ENCODE measurements around the gene CECR2.

The CECR2 gene

GRCh38 chr22:17540481-17540880 is 171.2 kb downstream of the CECR2 start:
- no peak overlapping the region for H3K4me3 ChIP-seq (ENCODE audit: control insufficient read depth, low read depth, low read length)
- DNase-seq (ENCODE audit: low read depth): no peak
- TF ChIP-seq, protein P1, sequence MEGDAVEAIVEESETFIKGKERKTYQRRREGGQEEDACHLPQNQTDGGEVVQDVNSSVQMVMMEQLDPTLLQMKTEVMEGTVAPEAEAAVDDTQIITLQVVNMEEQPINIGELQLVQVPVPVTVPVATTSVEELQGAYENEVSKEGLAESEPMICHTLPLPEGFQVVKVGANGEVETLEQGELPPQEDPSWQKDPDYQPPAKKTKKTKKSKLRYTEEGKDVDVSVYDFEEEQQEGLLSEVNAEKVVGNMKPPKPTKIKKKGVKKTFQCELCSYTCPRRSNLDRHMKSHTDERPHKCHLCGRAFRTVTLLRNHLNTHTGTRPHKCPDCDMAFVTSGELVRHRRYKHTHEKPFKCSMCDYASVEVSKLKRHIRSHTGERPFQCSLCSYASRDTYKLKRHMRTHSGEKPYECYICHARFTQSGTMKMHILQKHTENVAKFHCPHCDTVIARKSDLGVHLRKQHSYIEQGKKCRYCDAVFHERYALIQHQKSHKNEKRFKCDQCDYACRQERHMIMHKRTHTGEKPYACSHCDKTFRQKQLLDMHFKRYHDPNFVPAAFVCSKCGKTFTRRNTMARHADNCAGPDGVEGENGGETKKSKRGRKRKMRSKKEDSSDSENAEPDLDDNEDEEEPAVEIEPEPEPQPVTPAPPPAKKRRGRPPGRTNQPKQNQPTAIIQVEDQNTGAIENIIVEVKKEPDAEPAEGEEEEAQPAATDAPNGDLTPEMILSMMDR (conservative IDR thresholded peaks at IDR 0.05; ENCODE audit: control insufficient read depth, insufficient read depth, low read depth, low read length): no peak

- no peak for DNase-seq (ENCODE audit: low read depth)
- no peak overlapping the region for H3K4me3 ChIP-seq (ENCODE audit: control insufficient read depth, low read depth, low read length)
- TF ChIP-seq, protein P1 (conservative IDR thresholded peaks at IDR 0.05; ENCODE audit: control insufficient read depth, insufficient read depth, low read depth, low read length): no peak
Observed at GRCh38 chr22:17541476-17541875, 172.2 kb downstream of the CECR2 start.

DNA sequence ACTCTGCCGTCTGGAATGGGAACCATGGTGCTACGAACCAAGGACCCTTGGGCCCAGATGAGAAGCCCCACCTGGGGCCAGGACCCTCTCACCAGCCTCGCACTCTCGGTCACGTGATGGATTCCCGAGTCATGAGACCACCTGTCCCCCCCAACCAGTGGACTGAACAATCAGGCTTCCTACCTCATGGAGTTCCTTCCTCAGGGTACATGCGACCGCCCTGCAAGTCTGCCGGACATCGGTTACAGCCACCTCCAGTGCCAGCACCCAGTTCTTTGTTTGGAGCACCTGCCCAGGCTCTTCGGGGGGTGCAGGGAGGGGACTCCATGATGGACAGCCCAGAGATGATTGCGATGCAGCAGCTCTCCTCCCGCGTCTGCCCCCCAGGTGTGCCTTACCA is 173.2 kb downstream of the CECR2 start:
- H3K4me3 ChIP-seq (ENCODE audit: control insufficient read depth, low read depth, low read length): no peak overlapping the region
- TF ChIP-seq, protein P1 (conservative IDR thresholded peaks at IDR 0.05; ENCODE audit: control insufficient read depth, insufficient read depth, low read depth, low read length): no peak
- DNase-seq (ENCODE audit: low read depth): no peak

DNA sequence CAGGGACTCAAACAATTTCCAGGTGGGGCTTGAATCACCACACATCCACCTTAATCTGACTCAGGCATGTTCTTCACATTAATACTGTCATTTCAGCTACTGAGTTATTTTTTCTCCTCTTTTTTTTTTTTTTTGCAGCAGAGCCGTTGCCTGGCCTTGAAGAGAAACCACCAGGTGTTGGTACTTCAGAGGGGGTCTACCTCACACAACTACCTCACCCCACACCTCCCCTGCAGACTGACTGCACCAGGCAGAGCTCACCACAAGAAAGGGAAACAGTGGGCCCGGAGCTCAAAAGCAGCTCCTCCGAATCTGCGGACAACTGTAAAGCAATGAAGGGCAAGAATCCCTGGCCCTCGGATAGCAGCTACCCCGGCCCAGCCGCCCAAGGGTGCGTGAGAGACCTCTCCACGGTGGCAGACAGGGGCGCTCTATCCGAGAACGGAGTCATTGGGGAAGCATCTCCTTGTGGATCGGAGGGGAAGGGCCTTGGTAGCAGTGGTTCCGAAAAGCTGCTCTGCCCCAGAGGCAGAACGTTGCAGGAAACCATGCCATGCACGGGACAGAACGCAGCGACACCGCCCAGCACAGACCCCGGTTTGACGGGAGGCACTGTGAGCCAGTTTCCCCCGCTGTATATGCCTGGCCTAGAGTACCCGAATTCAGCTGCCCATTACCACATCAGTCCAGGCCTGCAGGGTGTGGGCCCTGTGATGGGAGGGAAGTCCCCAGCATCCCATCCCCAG is 178.9 kb downstream of the CECR2 start:
- H3K4me3 ChIP-seq (ENCODE audit: control insufficient read depth, low read depth, low read length): no peak overlapping the region
- DNase-seq (ENCODE audit: low read depth): no peak
- TF ChIP-seq, protein P1 (conservative IDR thresholded peaks at IDR 0.05; ENCODE audit: control insufficient read depth, insufficient read depth, low read depth, low read length): no peak

- H3K4me3 ChIP-seq (ENCODE audit: control insufficient read depth, low read depth, low read length): no peak overlapping the region
- no peak for DNase-seq (ENCODE audit: low read depth)
- TF ChIP-seq, protein P1 (conservative IDR thresholded peaks at IDR 0.05; ENCODE audit: control insufficient read depth, insufficient read depth, low read depth, low read length): no peak
Observed at GRCh38 chr22:17548756-17549035, 179.4 kb downstream of the CECR2 start.

DNA sequence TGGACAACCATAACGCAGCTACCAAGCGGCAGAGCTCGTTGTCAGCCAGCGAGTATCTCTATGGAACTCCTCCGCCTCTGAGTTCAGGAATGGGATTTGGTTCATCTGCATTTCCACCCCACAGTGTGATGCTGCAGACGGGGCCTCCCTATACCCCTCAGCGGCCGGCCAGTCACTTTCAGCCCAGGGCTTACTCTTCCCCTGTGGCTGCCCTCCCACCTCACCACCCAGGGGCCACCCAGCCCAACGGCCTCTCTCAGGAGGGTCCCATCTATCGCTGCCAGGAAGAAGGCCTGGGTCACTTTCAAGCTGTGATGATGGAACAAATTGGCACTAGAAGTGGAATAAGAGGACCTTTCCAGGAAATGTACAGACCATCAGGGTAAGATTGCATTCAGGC is 179.9 kb downstream of the CECR2 start:
- no peak for DNase-seq (ENCODE audit: low read depth)
- TF ChIP-seq, protein P1 (conservative IDR thresholded peaks at IDR 0.05; ENCODE audit: control insufficient read depth, insufficient read depth, low read depth, low read length): no peak
- no peak overlapping the region for H3K4me3 ChIP-seq (ENCODE audit: control insufficient read depth, low read depth, low read length)

DNA sequence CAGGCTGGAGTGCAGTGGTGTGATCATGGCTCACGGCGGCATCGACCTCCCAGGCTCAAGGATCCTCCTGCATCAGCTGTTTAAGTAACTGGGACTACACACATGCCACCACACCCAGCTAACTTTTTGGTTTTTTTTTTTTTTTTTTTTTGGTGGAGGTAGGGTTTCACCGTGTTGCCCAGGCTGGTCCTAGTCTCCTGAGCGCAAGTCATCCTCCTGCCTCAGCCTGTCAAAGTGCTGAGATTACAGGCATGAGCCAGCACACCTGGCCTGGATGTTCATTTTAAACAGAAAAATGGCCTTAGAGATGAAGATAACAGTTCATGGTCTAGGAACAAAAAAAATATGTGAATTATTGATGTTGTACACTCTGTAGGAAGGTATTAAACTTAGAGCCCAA is 180.4 kb downstream of the CECR2 start:
- DNase-seq (ENCODE audit: low read depth): no peak
- no peak overlapping the region for H3K4me3 ChIP-seq (ENCODE audit: control insufficient read depth, low read depth, low read length)
- TF ChIP-seq, protein P1 (conservative IDR thresholded peaks at IDR 0.05; ENCODE audit: control insufficient read depth, insufficient read depth, low read depth, low read length): no peak

Data from fibroblast of mammary gland (primary cell).